K562 (cell line): Measurements from ENCODE around the gene ZC3H6. TPM values are rescaled to one million over a fixed set of nuclear protein-coding genes. Genes with fewer than 3 reads are reported as not detected.

ENCODE experiments used
- BACH1 ChIP-seq: fragments of 200-800 bp; sonication (Bioruptor generic); IDR thresholded peaks from 2 replicates; pipeline ENCODE4 v1.6.1; 2016; ENCODE audit warnings: missing genetic modification characterization, missing compliant biosample characterization
- BMI1 ChIP-seq: fragments of 150-350 bp; IDR thresholded peaks from 2 replicates; pipeline ENCODE4 v1.6.1; 2014; ENCODE audit warnings: low read length
- BRF2 ChIP-seq: IDR thresholded peaks from 3 replicates; pipeline ENCODE4 v1.6.1; 2011; ENCODE audit warnings: borderline replicate concordance, mild to moderate bottlenecking; ENCODE audit not compliant: insufficient read length, insufficient read depth
- CAMTA2 ChIP-seq: fragments of 250-450 bp; sonication (Bioruptor Pico); conservative IDR thresholded peaks from 2 replicates; pipeline ENCODE4 v1.5.1; 2022
- CREB1 ChIP-seq, 2 experiments: sonication (generic) in 1 of 2; formaldehyde crosslinking in 1 of 2; IDR thresholded peaks; 2 replicates each; pipeline versions ENCODE4 v1.6.1 to v1.8.0; 2012 to 2022; ENCODE audit warnings: inconsistent platforms in 1 of 2, mild to moderate bottlenecking in 1 of 2, missing genetic modification reagents in 1 of 2, moderate library complexity in 1 of 2
- CTCFL ChIP-seq: IDR thresholded peaks from 2 replicates; pipeline ENCODE4 v1.6.1; 2011; ENCODE audit warnings: borderline replicate concordance, low read depth, mild to moderate bottlenecking, moderate library complexity, low read length; ENCODE audit not compliant: insufficient read depth, poor library complexity, severe bottlenecking
- ETS1 ChIP-seq: conservative IDR thresholded peaks from 2 replicates; pipeline ENCODE4 v1.6.1; 2011; ENCODE audit warnings: low read depth, mild to moderate bottlenecking, low read length; ENCODE audit not compliant: control insufficient read depth
- HNRNPLL ChIP-seq: fragments of 200-400 bp; formaldehyde crosslinking; IDR thresholded peaks from 2 replicates; pipeline ENCODE4 v1.6.1; 2017; ENCODE audit warnings: low read length, low read depth, mild to moderate bottlenecking; ENCODE audit not compliant: poor library complexity, severe bottlenecking
- ILK ChIP-seq: fragments of 450-650 bp; IDR thresholded peaks from 2 replicates; pipeline ENCODE4 v1.6.1; 2016; ENCODE audit warnings: missing genetic modification characterization, low read depth, mild to moderate bottlenecking, missing compliant biosample characterization, moderate library complexity, borderline replicate concordance
- JUND ChIP-seq, 2 experiments: IDR thresholded peaks; 2 replicates in 1 of 2; 3 replicates in 1 of 2; pipeline ENCODE4 v1.6.1; 2011; ENCODE audit warnings: borderline replicate concordance in 2 of 2, low read depth in 2 of 2, low read length in 2 of 2, improper control_type of control experiment in 1 of 2, missing biosample characterization in 1 of 2, missing genetic modification characterization in 1 of 2, missing genetic modification reagents in 1 of 2
- KAT7 ChIP-seq: sonication (generic); formaldehyde crosslinking; IDR thresholded peaks from 2 replicates; pipeline ENCODE4 v1.8.0; 2022; ENCODE audit warnings: missing genetic modification reagents, mild to moderate bottlenecking, borderline replicate concordance
- PYGO2 ChIP-seq: fragments of 450-650 bp; IDR thresholded peaks from 2 replicates; pipeline ENCODE4 v1.6.1; 2016; ENCODE audit warnings: mild to moderate bottlenecking, missing genetic modification characterization, moderate library complexity, missing compliant biosample characterization
- RBM22 ChIP-seq: fragments of 200-400 bp; formaldehyde crosslinking; IDR thresholded peaks from 2 replicates; pipeline ENCODE4 v1.6.1; 2018; ENCODE audit warnings: low read length, low read depth; ENCODE audit not compliant: poor library complexity, severe bottlenecking
- RFX7 ChIP-seq: fragments of 250-450 bp; sonication (Bioruptor Pico); IDR thresholded peaks from 2 replicates; pipeline ENCODE4 v1.5.1; 2021; ENCODE audit warnings: mild to moderate bottlenecking
- SIX5 ChIP-seq, 2 experiments: IDR thresholded peaks; 2 replicates each; pipeline ENCODE4 v1.6.1; 2011; ENCODE audit warnings: low read length in 2 of 2, borderline replicate concordance in 1 of 2, low read depth in 1 of 2, mild to moderate bottlenecking in 1 of 2, moderate library complexity in 1 of 2; ENCODE audit not compliant: insufficient read depth in 1 of 2
- ZNF311 ChIP-seq: fragments of 250-450 bp; sonication (Bioruptor Pico); IDR thresholded peaks from 2 replicates; pipeline ENCODE4 v1.4.0; 2020; ENCODE audit warnings: mild to moderate bottlenecking, moderate library complexity
- ZNF780A ChIP-seq: fragments of 250-450 bp; sonication (Bioruptor Pico); IDR thresholded peaks from 2 replicates; pipeline ENCODE4 v1.5.0; 2021; ENCODE audit warnings: mild to moderate bottlenecking
- ZNF785 ChIP-seq: fragments of 250-450 bp; sonication (Bioruptor Pico); IDR thresholded peaks from 2 replicates; pipeline ENCODE4 v1.4.0; 2020; ENCODE audit warnings: mild to moderate bottlenecking
- ZNF830 ChIP-seq: fragments of 250-450 bp; sonication (Bioruptor Pico); IDR thresholded peaks from 2 replicates; pipeline ENCODE4 v1.5.0; 2021; ENCODE audit warnings: mild to moderate bottlenecking
- polyA plus RNA-seq, 8 experiments: library from polyadenylated mRNA; depleted of rRNA in 4 of 8; stranded (reverse) in 5 of 8; unstranded in 3 of 8; fragments of >200 nt; fragmentation: Nextera tagmentation in 2 of 8; fragmentation: Illumina TruSeq in 1 of 8; extraction: Ambion mirVana in 2 of 8; extraction: Trizol in 1 of 8; gene quantifications; 2 replicates each; pipeline versions ENCODE4 v1.2.1 to v1.2.3, GENCODE V29; 2011 to 2014; ENCODE audit warnings: inconsistent platforms in 1 of 8, missing spikeins in 1 of 8
- total RNA-seq, 7 experiments: library from RNA; depleted of rRNA in 6 of 7; stranded (reverse); fragments of >200 nt in 6 of 7; fragmentation: Illumina TruSeq in 2 of 7; extraction: Trizol in 2 of 7; gene quantifications; 2 replicates each; pipeline versions ENCODE4 v1.2.1 to v1.2.3, GENCODE V29; 2011 to 2021; ENCODE audit warnings: low replicate concordance in 1 of 7
- TF ChIP-seq, protein P1 (sequence below): fragments of 450-650 bp; IDR thresholded peaks from 2 replicates; pipeline ENCODE4 v1.7.1; 2018; ENCODE audit warnings: mild to moderate bottlenecking, low read depth; ENCODE audit not compliant: partially characterized antibody

The ZC3H6 gene
- total and polyA plus RNA-seq, 9 of the 15 experiments (the other 6 are each of a cell fraction or from before 2014, with no cell fraction given), result 0.45 to 1.9 (median 1.5) TPM

DNA sequence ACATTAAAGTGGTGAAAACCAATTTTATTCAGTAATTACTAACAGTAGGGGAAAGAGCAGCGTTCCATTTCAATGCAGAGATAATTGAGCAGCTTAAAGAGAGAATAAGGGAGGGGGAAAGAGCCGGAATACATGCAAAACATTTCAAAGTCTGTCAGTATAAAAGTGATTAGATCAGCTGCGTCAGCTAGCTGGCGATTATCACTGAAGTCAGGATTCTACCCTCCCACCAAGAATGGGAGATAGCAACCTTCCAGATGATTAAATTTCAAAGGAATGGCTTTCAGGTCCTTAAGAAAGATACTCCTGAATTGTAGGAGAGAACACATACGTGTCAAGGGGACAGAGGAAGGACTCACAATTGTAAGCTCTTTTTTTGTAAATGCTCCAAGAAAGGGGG is 2.7 kb upstream of the ZC3H6 start (continued):
- TF ChIP-seq BACH1 (tag) (peak; percentile 23; the same call in 1 of the 2 replicates), PYGO2 (no peak), JUND (IDR thresholded peaks at IDR 0.05; ENCODE audit: borderline replicate concordance, low read depth, low read length) (peak; percentile 84), JUND (tag; IDR thresholded peaks at IDR 0.05; ENCODE audit: borderline replicate concordance, low read depth, low read length) (no peak; the same call in 2 of the 3 replicates), ETS1 (no peak), ZNF830 (CRISPR knock-in tag) (no peak), BMI1 (no peak), ILK (tag) (no peak), CAMTA2 (CRISPR knock-in tag) (no peak), CREB1 (IDR thresholded peaks at IDR 0.05) (0 out of 2 replicates have a peak, but pooled peaks have one; percentile 34), CREB1 (CRISPR knock-in tag; IDR thresholded peaks at IDR 0.05) (no peak), KAT7 (CRISPR knock-in tag) (no peak; the same call in 1 of the 2 replicates), BRF2 (no peak), ZNF780A (CRISPR knock-in tag) (no peak), CTCFL (no peak), ZNF785 (CRISPR knock-in tag) (no peak), RFX7 (CRISPR knock-in tag) (no peak), SIX5 (IDR thresholded peaks at IDR 0.05; ENCODE audit: borderline replicate concordance in 1 of 2, insufficient read depth in 1 of 2, low read depth in 1 of 2, low read length in 2 of 2) (no peak), RBM22 (no peak), HNRNPLL (no peak), ZNF311 (no peak)
- TF ChIP-seq, protein P1, sequence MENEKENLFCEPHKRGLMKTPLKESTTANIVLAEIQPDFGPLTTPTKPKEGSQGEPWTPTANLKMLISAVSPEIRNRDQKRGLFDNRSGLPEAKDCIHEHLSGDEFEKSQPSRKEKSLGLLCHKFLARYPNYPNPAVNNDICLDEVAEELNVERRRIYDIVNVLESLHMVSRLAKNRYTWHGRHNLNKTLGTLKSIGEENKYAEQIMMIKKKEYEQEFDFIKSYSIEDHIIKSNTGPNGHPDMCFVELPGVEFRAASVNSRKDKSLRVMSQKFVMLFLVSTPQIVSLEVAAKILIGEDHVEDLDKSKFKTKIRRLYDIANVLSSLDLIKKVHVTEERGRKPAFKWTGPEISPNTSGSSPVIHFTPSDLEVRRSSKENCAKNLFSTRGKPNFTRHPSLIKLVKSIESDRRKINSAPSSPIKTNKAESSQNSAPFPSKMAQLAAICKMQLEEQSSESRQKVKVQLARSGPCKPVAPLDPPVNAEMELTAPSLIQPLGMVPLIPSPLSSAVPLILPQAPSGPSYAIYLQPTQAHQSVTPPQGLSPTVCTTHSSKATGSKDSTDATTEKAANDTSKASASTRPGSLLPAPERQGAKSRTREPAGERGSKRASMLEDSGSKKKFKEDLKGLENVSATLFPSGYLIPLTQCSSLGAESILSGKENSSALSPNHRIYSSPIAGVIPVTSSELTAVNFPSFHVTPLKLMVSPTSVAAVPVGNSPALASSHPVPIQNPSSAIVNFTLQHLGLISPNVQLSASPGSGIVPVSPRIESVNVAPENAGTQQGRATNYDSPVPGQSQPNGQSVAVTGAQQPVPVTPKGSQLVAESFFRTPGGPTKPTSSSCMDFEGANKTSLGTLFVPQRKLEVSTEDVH, result peak; percentile 24
